Lower leg skin (tissue), 4 donors: ENCODE results near the gene EEF2K. TPM values are rescaled to one million over a fixed set of nuclear protein-coding genes. Genes with fewer than 3 reads are reported as not detected.
"Not testable (repeated sequence)": the region's sequence is repeated elsewhere in the genome, so short reads cannot be mapped to it uniquely, and the experiment has no call there.

ENCODE experiments used
- DNase-seq, 2 donors: peaks; one replicate each; pipeline ENCODE4 v3.0.0-alpha.2; 2019; ENCODE audit warnings: low spot score in 2 of 2
- H3K4me3 ChIP-seq: fragments of 200-600 bp; sonication (generic); 2 replicates; pipeline ENCODE4 v1.5.1; 2017; ENCODE audit warnings: mild to moderate bottlenecking, low read depth; ENCODE audit not compliant: poor library complexity, severe bottlenecking
- CTCF ChIP-seq, 3 donors: fragments of 450-650 bp; IDR thresholded peaks; one replicate each; pipeline ENCODE4 v1.5.1; 2016; ENCODE audit warnings: antibody characterized with exemption in 3 of 3, mild to moderate bottlenecking in 3 of 3, moderate library complexity in 2 of 3
- POLR2A ChIP-seq, 2 donors: fragments of 450-650 bp; IDR thresholded peaks; one replicate each; pipeline ENCODE4 v1.6.1; 2016 to 2017; ENCODE audit warnings: antibody characterized with exemption in 2 of 2, mild to moderate bottlenecking in 1 of 2, moderate library complexity in 1 of 2
- WGBS, 2 donors: methylation state at CpG; one replicate each; pipeline ENCODE4 v1.1.5; 2018; 5-methylcytosine and 5-hydroxymethylcytosine counted together
- intact Hi-C: fragments of 100-400 bp; cut with DNase I; formaldehyde crosslinking; loops from one replicate; pipeline ENCODE4 v1.15.0; 2023; ENCODE audit warnings: low total_unique reads
- total RNA-seq, 4 donors: library from RNA; depleted of rRNA; stranded (reverse); fragments of >200 nt; gene quantifications; one replicate each; pipeline ENCODE4 v1.1.0, GENCODE V29; 2016

The EEF2K gene
- total RNA-seq, 4 donors from 2014 or later, result 47.8 to 112 (median 73.2) TPM

GRCh38 chr16:22297871-22298733, 92.0 kb downstream of the EEF2K start:
- TF ChIP-seq CTCF (IDR thresholded peaks at IDR 0.05) (no peak), POLR2A (IDR thresholded peaks at IDR 0.05) (no peak)
- DNase-seq, result peak in 1 of 2 donors; percentile 60
- peak overlapping the region; percentile 68 for H3K4me3 ChIP-seq
- 1% methylated on average over 22 to 39 of the region's 39 CpGs for WGBS, 2 donors
- intact Hi-C loops, result loop anchor here (2.0 kb wide), 1 partner anchor 101 kb away; no protein-coding TSS in a partner anchor

GRCh38 chr16:22299036-22299435, 93.0 kb downstream of the EEF2K start:
- no peak for TF ChIP-seq CTCF (IDR thresholded peaks at IDR 0.05)

GRCh38 chr16:22300427-22301071, 94.5 kb downstream of the EEF2K start:
- TF ChIP-seq CTCF (IDR thresholded peaks at IDR 0.05) (no peak), POLR2A (IDR thresholded peaks at IDR 0.05) (no peak)
- WGBS, 2 donors, result 37 to 40% methylated on average over 8 of the region's 8 CpGs
- H3K4me3 ChIP-seq, result no peak overlapping the region
- DNase-seq, result no peak
- intact Hi-C loops, result no loop called here

More at GRCh38 chr16:22299036-22299435, 93.0 kb downstream of the EEF2K start:
- 84 to 100% methylated on average over 1 of the region's 1 CpG for WGBS, 2 donors
- intact Hi-C loops, result no loop called here
- DNase-seq, result no peak
- H3K4me3 ChIP-seq, result no peak overlapping the region

- intact Hi-C loops, H3K4me3 ChIP-seq, DNase-seq: not testable (repeated sequence)
- WGBS, 2 donors, result 84% methylated on average over 7 of the region's 7 CpGs
These were observed 95.3 kb downstream of the EEF2K start for GRCh38 chr16:22301423-22301822.

GRCh38 chr16:22302776-22303363, 96.8 kb downstream of the EEF2K start:
- no peak for TF ChIP-seq POLR2A (IDR thresholded peaks at IDR 0.05)
- TF ChIP-seq CTCF (IDR thresholded peaks at IDR 0.05), result no peak
- DNase-seq, result no peak
- intact Hi-C loops, result no loop called here
- WGBS, 2 donors, result 93 to 94% methylated on average over 12 of the region's 12 CpGs
- no peak overlapping the region for H3K4me3 ChIP-seq

- DNase-seq, result no peak
- 90 to 91% methylated on average over 4 of the region's 4 CpGs for WGBS, 2 donors
- TF ChIP-seq CTCF (IDR thresholded peaks at IDR 0.05) (no peak), POLR2A (IDR thresholded peaks at IDR 0.05) (no peak)
- intact Hi-C loops, result no loop called here
- no peak overlapping the region for H3K4me3 ChIP-seq
These were observed 98.3 kb downstream of the EEF2K start for GRCh38 chr16:22304411-22304810.
